ENCODE measurements around the gene HNMT.

GRCh38 chr2:138003411-138003810, 39.1 kb downstream of the HNMT start:
- TF ChIP-seq CTCF (IDR thresholded peaks at IDR 0.05) (no peak), POLR2AphosphoS5 (IDR thresholded peaks at IDR 0.05) (no peak), POLR2A (IDR thresholded peaks at IDR 0.05) (no peak)
